GM19397 (cell line): ENCODE data around the gene TXNL4A.
"Not testable (repeated sequence)": the region's sequence is repeated elsewhere in the genome, so short reads cannot be mapped to it uniquely, and the experiment has no call there.

Experiments used
- ATAC-seq: cut with Tn5 transposase; IDR thresholded peaks from one replicate; pipeline ENCODE4 v1.9.1; 2021; ENCODE audit warnings: mild to moderate bottlenecking, moderate library complexity; ENCODE audit not compliant: unreplicated experiment

Gene TXNL4A

GRCh38 chr18:79988451-79989194 lies at the start of gene TXNL4A:
TXNL4A (minus strand) TSS chr18:79988563; CDS start chr18:79988392, 171 bp downstream.
- peak; percentile 99 for ATAC-seq

- ATAC-seq: no peak
These were observed 48.9 kb upstream of the TXNL4A start for GRCh38 chr18:80037300-80037699.

GRCh38 chr18:80035997-80036396 lies 47.6 kb upstream of the TXNL4A start:
- no peak for ATAC-seq

GRCh38 chr18:80034852-80035406 lies 46.6 kb upstream of the TXNL4A start:
- no peak for ATAC-seq

- ATAC-seq: peak; percentile 81
These were observed 45.9 kb upstream of the TXNL4A start, which contains the start of gene RBFA for GRCh38 chr18:80034068-80034851. RBFA (plus strand) TSS chr18:80034434; CDS start chr18:80034496, 62 bp downstream.

GRCh38 chr18:80033181-80034067 lies 45.1 kb upstream of the TXNL4A start:
- ATAC-seq: no peak

GRCh38 chr18:80029690-80030089 lies 41.3 kb upstream of the TXNL4A start:
- ATAC-seq: no peak

GRCh38 chr18:80027719-80028118 lies 39.4 kb upstream of the TXNL4A start:
- ATAC-seq: not testable (repeated sequence)

GRCh38 chr18:80026363-80026762 lies 38.0 kb upstream of the TXNL4A start:
- no peak for ATAC-seq

- no peak for ATAC-seq
These were observed 34.8 kb upstream of the TXNL4A start for GRCh38 chr18:80023173-80023572.

GRCh38 chr18:80022613-80023012 lies 34.2 kb upstream of the TXNL4A start:
- ATAC-seq: no peak

GRCh38 chr18:80012714-80013113 lies 24.4 kb upstream of the TXNL4A start:
- ATAC-seq: no peak

GRCh38 chr18:80011496-80012137 lies 23.3 kb upstream of the TXNL4A start:
- not testable (repeated sequence) for ATAC-seq

- no peak for ATAC-seq
These were observed 22.2 kb upstream of the TXNL4A start for GRCh38 chr18:80010551-80010906.

- ATAC-seq: no peak
These were observed 21.5 kb upstream of the TXNL4A start for GRCh38 chr18:80009661-80010550.

GRCh38 chr18:80006724-80007123 lies 18.4 kb upstream of the TXNL4A start:
- no peak for ATAC-seq

GRCh38 chr18:80004600-80005342 lies 16.4 kb upstream of the TXNL4A start:
- ATAC-seq: no peak

GRCh38 chr18:80002468-80002867 lies 14.1 kb upstream of the TXNL4A start:
- no peak for ATAC-seq

GRCh38 chr18:80000877-80001276 lies 12.5 kb upstream of the TXNL4A start:
- no peak for ATAC-seq
